ENCODE measurements around the gene TDP2. TPM values are rescaled to one million over a fixed set of nuclear protein-coding genes. Genes with fewer than 3 reads are reported as not detected.

TDP2 gene
- total and polyA plus RNA-seq, 9 of the 15 experiments (the other 6 are each of a cell fraction or from before 2014, with no cell fraction given) = 27.7 to 60.1 (median 31.8) TPM

GRCh38 chr6:24613361-24614042 is 53.2 kb downstream of the TDP2 start:
- ATAC-seq = no peak
- H2AFZ ChIP-seq (ENCODE audit: low read depth, low read length) = no peak overlapping the region
- no peaks in the 10 kb centered on the region for H3K36me3 ChIP-seq (ENCODE audit: control insufficient read depth, insufficient read depth, low read length)
- H3K4me2 ChIP-seq (ENCODE audit: insufficient read depth, low read length) = no peak overlapping the region
- POLR2A ChIA-PET = interaction anchor here (1.1 kb wide), 1 partner anchor 32 kb away, joined by 5 read pairs; the partner anchor contains the start of gene KIAA0319
- FAIRE-seq = no peak
- H3K9me3 ChIP-seq (replicated peaks; ENCODE audit: control insufficient read depth, insufficient read depth, low read depth, low read length) = no peaks in the 10 kb centered on the region
- 0% methylated on average over 2 of the region's 2 CpGs for WGBS (ENCODE audit: insufficient coverage, low coverage, missing lambda C conversion rate)
- H3K79me2 ChIP-seq (ENCODE audit: control insufficient read depth, insufficient read depth, low read length) = no peaks in the 10 kb centered on the region
- no peak overlapping the region for H3K27ac ChIP-seq (ENCODE audit: extremely low read depth, low read depth, low read length)
- intact Hi-C loops (cut with micrococcal nuclease) (no loop called here), in situ Hi-C loops (cut with MboI) (no loop called here)
- BruUV-seq (replicated peaks) = no TSS peak
- H3K9me1 ChIP-seq (ENCODE audit: control insufficient read depth, insufficient read depth, low read length) = no peaks in the 10 kb centered on the region
- DNase-seq (ENCODE audit: extremely low read depth in 1 of 4, low spot score in 3 of 4) = no peak
- peaks cover 13 to 14% of the 10 kb centered on the region in 2 experiments for H3K27me3 ChIP-seq (ENCODE audit: control insufficient read depth in 2 of 2, insufficient read depth in 2 of 2, low read length in 2 of 2)
- H3K4me1 ChIP-seq (replicated peaks in 1 of 2; ENCODE audit: control insufficient read depth in 2 of 2, insufficient read depth in 2 of 2, low read length in 2 of 2) = no peaks in the 10 kb centered on the region
- CTCF ChIA-PET (ENCODE audit: low intra/inter-chr PET ratio) = interaction anchor here (0.7 kb wide), 2 partner anchors 15 to 21 kb away, joined by 3 read pairs; no protein-coding TSS in a partner anchor
- H3K9ac ChIP-seq (ENCODE audit: insufficient read depth in 1 of 2, low read depth in 2 of 2, low read length in 2 of 2) = no peak overlapping the region
- H4K20me1 ChIP-seq (replicated peaks; ENCODE audit: control insufficient read depth, insufficient read depth, low read length) = no peaks in the 10 kb centered on the region
- no peak overlapping the region for H3K4me3 ChIP-seq
- TF ChIP-seq NR2F6 (CRISPR knock-in tag; IDR thresholded peaks at IDR 0.05) (no peak), SMAD1 (IDR thresholded peaks at IDR 0.05; ENCODE audit: low read depth, low read length, partially characterized antibody) (no peak), ILF3 (IDR thresholded peaks at IDR 0.05; ENCODE audit: borderline replicate concordance) (no peak), BCLAF1 (IDR thresholded peaks at IDR 0.05; ENCODE audit: borderline replicate concordance in 1 of 2, control insufficient read depth in 1 of 2, low read depth in 2 of 2, low read length in 1 of 2) (no peak), LEF1 (IDR thresholded peaks at IDR 0.05) (no peak), HCFC1 (IDR thresholded peaks at IDR 0.05; ENCODE audit: low read depth, low read length) (no peak), MXD1 (CRISPR knock-in tag; IDR thresholded peaks at IDR 0.05; ENCODE audit: borderline replicate concordance, poor library complexity, severe bottlenecking) (no peak), ZBTB1 (CRISPR knock-in tag; IDR thresholded peaks at IDR 0.05; ENCODE audit: borderline replicate concordance, low read depth) (no peak), SAFB2 (IDR thresholded peaks at IDR 0.05; ENCODE audit: borderline replicate concordance, low read depth, low read length, severe bottlenecking) (no peak)
- TF ChIP-seq, protein P1, sequence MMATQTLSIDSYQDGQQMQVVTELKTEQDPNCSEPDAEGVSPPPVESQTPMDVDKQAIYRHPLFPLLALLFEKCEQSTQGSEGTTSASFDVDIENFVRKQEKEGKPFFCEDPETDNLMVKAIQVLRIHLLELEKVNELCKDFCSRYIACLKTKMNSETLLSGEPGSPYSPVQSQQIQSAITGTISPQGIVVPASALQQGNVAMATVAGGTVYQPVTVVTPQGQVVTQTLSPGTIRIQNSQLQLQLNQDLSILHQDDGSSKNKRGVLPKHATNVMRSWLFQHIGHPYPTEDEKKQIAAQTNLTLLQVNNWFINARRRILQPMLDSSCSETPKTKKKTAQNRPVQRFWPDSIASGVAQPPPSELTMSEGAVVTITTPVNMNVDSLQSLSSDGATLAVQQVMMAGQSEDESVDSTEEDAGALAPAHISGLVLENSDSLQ (IDR thresholded peaks at IDR 0.05) = no peak
- TF ChIP-seq, protein P2, sequence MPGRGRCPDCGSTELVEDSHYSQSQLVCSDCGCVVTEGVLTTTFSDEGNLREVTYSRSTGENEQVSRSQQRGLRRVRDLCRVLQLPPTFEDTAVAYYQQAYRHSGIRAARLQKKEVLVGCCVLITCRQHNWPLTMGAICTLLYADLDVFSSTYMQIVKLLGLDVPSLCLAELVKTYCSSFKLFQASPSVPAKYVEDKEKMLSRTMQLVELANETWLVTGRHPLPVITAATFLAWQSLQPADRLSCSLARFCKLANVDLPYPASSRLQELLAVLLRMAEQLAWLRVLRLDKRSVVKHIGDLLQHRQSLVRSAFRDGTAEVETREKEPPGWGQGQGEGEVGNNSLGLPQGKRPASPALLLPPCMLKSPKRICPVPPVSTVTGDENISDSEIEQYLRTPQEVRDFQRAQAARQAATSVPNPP (IDR thresholded peaks at IDR 0.05; ENCODE audit: borderline replicate concordance, insufficient read depth, insufficient read length) = no peak
